Measurements from ENCODE around the gene VPS37C. TPM values are rescaled to one million over a fixed set of nuclear protein-coding genes. Genes with fewer than 3 reads are reported as not detected.

The VPS37C gene
- total RNA-seq, 1 donor from 2014 or later: 15.8 TPM

DNA sequence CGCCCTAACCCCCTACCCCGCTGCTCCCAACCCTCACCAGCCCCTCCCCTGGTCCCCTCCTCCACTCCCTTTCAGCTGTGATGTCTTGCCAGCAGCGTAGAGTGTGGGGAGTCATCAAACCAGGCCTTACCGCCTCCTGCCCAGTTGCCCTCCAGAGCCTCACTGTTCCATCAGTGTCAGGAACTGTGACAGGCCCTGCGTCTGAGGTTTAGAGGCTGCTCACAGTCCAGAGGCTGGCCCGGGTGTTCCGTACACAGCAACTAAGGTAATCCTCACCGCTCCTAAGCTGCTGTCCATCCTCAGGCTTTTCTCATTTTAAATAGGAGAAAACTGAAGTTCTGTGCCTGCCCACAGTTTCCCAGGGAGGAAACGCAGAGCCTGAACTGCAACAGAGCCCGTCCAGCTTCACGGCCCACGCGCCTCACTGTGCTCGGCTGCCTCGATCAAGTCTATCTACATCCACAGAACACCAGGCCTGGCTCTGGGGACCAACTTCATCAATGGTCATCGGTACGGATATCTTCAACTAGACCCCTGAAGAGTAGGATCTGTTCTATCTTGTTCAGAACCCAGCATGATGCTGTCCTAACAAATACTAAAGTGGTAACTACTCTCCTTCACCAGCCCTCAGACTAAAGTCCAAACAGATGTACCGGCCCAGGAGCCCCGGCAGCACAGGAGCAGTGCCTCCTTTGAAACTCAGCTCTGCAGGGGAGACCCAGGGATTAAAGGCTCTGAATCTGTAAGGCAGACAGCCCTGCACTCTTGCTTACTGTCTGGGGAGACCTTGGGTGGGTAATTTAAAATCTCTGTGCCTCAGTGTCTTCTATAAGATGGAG is 10.3 kb downstream of the VPS37C start:
- H3K27me3 ChIP-seq (ENCODE audit: low read depth): no peaks in the 10 kb centered on the region
- H3K4me3 ChIP-seq: no peak overlapping the region
- peaks cover 19% of the 10 kb centered on the region for H3K9me3 ChIP-seq (replicated peaks)
- H3K36me3 ChIP-seq: peaks cover 10% of the 10 kb centered on the region
- intact Hi-C loops (cut with micrococcal nuclease): no loop called here
- TF ChIP-seq CTCF (IDR thresholded peaks at IDR 0.05; ENCODE audit: borderline replicate concordance): no peak
- peaks cover 57% of the 10 kb centered on the region for H3K4me1 ChIP-seq
- H3K27ac ChIP-seq (replicated peaks): no peak overlapping the region
- DNase-seq: no peak

DNA sequence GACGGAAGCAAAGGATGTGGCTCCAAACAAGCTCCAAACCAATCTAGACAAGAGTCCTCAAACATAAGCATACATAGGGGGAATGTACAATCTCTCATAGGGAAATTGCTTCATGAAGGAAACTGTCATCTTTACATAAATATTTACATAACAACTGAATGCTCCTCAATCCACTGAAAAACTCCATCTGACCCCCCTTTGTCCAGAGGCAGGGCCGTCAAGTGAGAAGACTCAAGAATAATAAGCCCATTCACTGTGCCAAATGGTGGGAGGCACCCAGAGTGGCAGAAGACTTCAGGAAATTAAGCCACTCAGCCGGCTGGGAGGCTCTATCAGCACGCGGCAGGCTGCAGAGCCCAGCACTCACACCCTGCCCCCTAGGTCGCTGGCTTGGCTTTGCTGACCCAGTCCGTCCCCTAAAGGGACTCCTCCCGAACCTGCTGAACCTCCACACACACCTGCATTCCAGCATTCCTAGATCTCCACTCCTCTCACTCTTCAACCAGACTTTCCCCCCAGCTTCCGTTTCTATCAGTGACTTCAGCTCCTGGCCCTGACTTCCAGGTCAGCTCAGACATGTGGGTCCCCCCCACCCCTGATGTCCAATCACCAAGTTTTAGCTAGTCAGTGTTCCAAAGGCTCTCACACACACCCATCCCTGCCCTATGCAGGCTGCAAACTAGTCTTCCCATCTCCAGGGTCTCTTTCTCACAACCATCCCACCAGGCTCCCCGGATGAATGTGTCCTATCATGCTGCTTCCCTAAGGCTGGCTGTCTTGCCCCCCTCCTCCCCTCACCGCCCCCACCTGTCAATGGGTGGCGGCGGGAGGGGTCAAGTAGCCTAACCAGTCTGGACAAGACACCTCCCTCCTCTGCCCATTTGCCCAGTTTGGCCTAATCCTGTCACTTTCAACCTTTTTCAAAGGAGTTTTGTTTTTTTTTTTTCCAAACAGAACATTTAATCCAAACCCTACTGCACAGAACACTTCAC is 11.3 kb downstream of the VPS37C start:
- no peak for TF ChIP-seq CTCF (IDR thresholded peaks at IDR 0.05; ENCODE audit: borderline replicate concordance)
- Histone ChIP-seq H3K4me3 (no peak overlapping the region), H3K27me3 (ENCODE audit: low read depth) (no peaks in the 10 kb centered on the region), H3K9me3 (replicated peaks) (peaks cover 9% of the 10 kb centered on the region), H3K27ac (replicated peaks) (no peak overlapping the region), H3K36me3 (peaks cover 4% of the 10 kb centered on the region), H3K4me1 (peaks cover 57% of the 10 kb centered on the region)
- no peak for DNase-seq
- intact Hi-C loops (cut with micrococcal nuclease): no loop called here

GRCh38 chr11:61147791-61148620 is 13.2 kb downstream of the VPS37C start:
- no peak for TF ChIP-seq CTCF (IDR thresholded peaks at IDR 0.05; ENCODE audit: borderline replicate concordance)
- intact Hi-C loops (cut with micrococcal nuclease): no loop called here
- Histone ChIP-seq H3K27me3 (ENCODE audit: low read depth) (no peaks in the 10 kb centered on the region), H3K36me3 (no peaks in the 10 kb centered on the region), H3K27ac (replicated peaks) (no peak overlapping the region), H3K4me3 (no peak overlapping the region), H3K9me3 (replicated peaks) (no peaks in the 10 kb centered on the region), H3K4me1 (peaks cover 48% of the 10 kb centered on the region)
- DNase-seq: no peak

DNA sequence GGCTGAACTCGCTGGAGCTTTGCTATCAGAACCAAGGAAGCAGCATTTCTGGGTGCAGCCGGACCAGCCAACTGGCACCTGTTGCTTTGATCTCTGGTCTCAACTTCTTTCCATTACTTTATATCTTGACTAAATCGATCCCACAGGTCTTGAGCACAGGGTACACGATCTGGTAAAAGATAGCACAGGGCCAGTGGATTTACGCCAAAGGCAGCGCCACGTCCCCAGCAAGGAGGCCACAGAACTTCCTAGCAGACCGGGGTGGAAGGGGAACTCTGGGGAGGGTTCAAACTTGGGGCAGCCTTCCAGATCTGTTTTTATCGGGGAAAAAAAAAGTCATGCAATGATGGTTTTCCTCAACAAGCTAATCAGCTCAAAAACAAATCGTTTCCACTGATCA is 14.0 kb downstream of the VPS37C start:
- no peak overlapping the region for H3K27ac ChIP-seq (replicated peaks)
- H3K4me1 ChIP-seq: peaks cover 41% of the 10 kb centered on the region
- no peaks in the 10 kb centered on the region for H3K27me3 ChIP-seq (ENCODE audit: low read depth)
- intact Hi-C loops (cut with micrococcal nuclease): no loop called here
- H3K36me3 ChIP-seq: no peaks in the 10 kb centered on the region
- H3K4me3 ChIP-seq: no peak overlapping the region
- no peak for TF ChIP-seq CTCF (IDR thresholded peaks at IDR 0.05; ENCODE audit: borderline replicate concordance)
- no peak for DNase-seq
- H3K9me3 ChIP-seq (replicated peaks): no peaks in the 10 kb centered on the region

DNA sequence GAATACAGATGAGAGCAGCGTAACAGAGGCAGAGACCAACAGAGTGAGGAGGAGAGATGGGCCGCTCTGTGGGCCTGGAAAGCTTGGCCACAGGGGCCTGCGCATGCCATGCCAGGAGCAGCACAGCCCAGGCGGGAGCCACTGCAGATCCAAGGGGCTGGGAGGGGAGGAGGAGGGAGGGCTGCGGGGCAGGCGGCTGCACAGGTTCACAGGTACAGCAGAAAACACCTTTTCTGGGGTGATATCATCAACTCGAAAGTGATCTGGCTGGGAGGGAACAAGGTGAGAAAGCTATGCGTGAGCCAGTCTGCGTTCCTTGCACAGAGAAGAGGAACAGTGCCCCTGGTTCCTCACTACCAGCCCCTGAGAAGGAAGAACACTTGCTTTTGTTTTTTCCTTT is 14.8 kb downstream of the VPS37C start:
- no peaks in the 10 kb centered on the region for H3K27me3 ChIP-seq (ENCODE audit: low read depth)
- H3K36me3 ChIP-seq: no peaks in the 10 kb centered on the region
- intact Hi-C loops (cut with micrococcal nuclease): no loop called here
- H3K4me3 ChIP-seq: no peak overlapping the region
- H3K9me3 ChIP-seq (replicated peaks): no peaks in the 10 kb centered on the region
- H3K27ac ChIP-seq (replicated peaks): no peak overlapping the region
- TF ChIP-seq CTCF (IDR thresholded peaks at IDR 0.05; ENCODE audit: borderline replicate concordance): no peak
- peaks cover 38% of the 10 kb centered on the region for H3K4me1 ChIP-seq
- DNase-seq: no peak
